Breast epithelium (tissue), 4 donors: Measurements from ENCODE around the gene KIF1C. TPM values are rescaled to one million over a fixed set of nuclear protein-coding genes. Genes with fewer than 3 reads are reported as not detected.

ENCODE experiments used
- DNase-seq, 2 donors: peaks; one replicate each; pipeline ENCODE4 v3.0.0-alpha.2; 2019; ENCODE audit warnings: low spot score in 2 of 2
- H3K27ac ChIP-seq, 2 donors: fragments of 200-600 bp; sonication (generic) in 1 of 2; one replicate each; pipeline ENCODE4 v1.5.1; 2016 to 2019; ENCODE audit warnings: mild to moderate bottlenecking in 1 of 2
- H3K27me3 ChIP-seq, 2 donors: fragments of 200-600 bp; sonication (generic) in 1 of 2; one replicate each; pipeline versions ENCODE4 v1.5.1 to v1.6.0; 2017 to 2019; ENCODE audit warnings: control low read depth in 1 of 2, mild to moderate bottlenecking in 1 of 2
- H3K36me3 ChIP-seq: fragments of 200-600 bp; one replicate; pipeline ENCODE4 v1.5.1; 2019
- H3K4me1 ChIP-seq, 2 donors: fragments of 200-600 bp; sonication (generic); one replicate each; pipeline ENCODE4 v1.5.1; 2016 to 2019; ENCODE audit warnings: control low read depth in 1 of 2
- H3K4me3 ChIP-seq, 3 donors: fragments of 200-600 bp; sonication (generic); 1 replicate in 2 of 3; 2 replicates in 1 of 3; pipeline ENCODE4 v1.5.1; 2016 to 2019; ENCODE audit warnings: mild to moderate bottlenecking in 3 of 3, moderate library complexity in 2 of 3
- H3K9me3 ChIP-seq, 2 donors: fragments of 200-600 bp; sonication (generic) in 1 of 2; one replicate each; pipeline ENCODE4 v1.5.1; 2016 to 2019; ENCODE audit warnings: control low read depth in 1 of 2
- POLR2A ChIP-seq: fragments of 450-650 bp; IDR thresholded peaks from one replicate; pipeline ENCODE4 v1.6.1; 2016; ENCODE audit warnings: antibody characterized with exemption, mild to moderate bottlenecking, moderate library complexity
- POLR2AphosphoS5 ChIP-seq, 3 donors: sonication (generic); formaldehyde crosslinking; IDR thresholded peaks; one replicate each; pipeline ENCODE4 v1.6.1; 2017; ENCODE audit warnings: antibody characterized with exemption in 3 of 3
- intact Hi-C: fragments of 100-400 bp; cut with DNase I; formaldehyde crosslinking; loops from one replicate; pipeline ENCODE4 v1.15.1; 2023; ENCODE audit warnings: low total_unique reads
- total RNA-seq, 3 donors: library from RNA; depleted of rRNA; stranded (reverse); fragments of >200 nt; gene quantifications; one replicate each; pipeline ENCODE4 v1.1.0, GENCODE V29; 2016
- TF ChIP-seq, protein P1 (sequence below), 3 donors: fragments of 450-650 bp; IDR thresholded peaks; one replicate each; pipeline ENCODE4 v1.5.1; 2016 to 2017; ENCODE audit warnings: antibody characterized with exemption in 3 of 3, mild to moderate bottlenecking in 3 of 3, moderate library complexity in 3 of 3

The KIF1C gene
- total RNA-seq = 10 to 100 TPM; 37.5 to 88.5 (median 50.5) TPM

DNA sequence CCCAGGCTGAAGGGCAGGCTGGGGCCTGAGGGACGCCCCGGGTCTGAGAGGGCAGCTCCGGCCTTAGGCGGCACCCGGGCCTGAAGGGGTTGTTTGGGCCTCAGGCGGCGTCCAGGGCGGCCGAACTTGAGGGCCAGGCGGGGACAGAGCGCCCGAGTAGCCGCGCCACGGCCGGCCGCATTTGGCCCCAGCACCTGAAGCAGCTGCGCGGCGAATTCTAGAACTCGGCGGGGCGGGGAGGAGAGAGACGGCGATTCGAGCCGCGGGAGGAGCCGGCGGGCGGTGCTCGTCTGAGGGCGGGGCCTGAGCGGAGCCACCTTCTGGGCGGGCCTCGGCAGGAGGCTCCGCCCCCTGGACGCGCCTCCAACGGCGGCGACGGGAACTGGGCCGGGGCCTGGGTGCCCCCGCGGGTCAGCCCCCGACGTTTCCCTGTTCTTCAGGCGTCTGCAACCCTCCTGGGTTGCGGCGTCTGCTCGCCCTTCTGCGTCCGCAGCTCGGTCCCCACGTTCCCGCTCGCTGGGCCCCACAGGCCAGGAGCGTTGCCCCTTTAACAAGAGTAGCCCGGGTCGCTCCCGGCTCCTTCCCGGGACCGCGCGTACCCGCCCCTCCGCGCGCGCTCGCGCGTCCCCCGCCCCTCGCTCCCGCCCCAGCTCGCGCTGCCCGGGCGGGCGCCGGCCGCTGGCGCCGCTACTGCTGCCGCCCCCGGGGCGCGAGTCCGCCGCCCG, at the start of gene KIF1C, which contains the start of gene INCA1:
TSS of gene KIF1C (plus strand) at position 649 of the 725 bp plus-strand sequence. CDS start 2,297 bp downstream, outside the sequence.
TSS of gene INCA1 (minus strand) at position 221 of the 725 bp plus-strand sequence. CDS start 3,085 bp downstream, outside the sequence.
- TF ChIP-seq, protein P1, sequence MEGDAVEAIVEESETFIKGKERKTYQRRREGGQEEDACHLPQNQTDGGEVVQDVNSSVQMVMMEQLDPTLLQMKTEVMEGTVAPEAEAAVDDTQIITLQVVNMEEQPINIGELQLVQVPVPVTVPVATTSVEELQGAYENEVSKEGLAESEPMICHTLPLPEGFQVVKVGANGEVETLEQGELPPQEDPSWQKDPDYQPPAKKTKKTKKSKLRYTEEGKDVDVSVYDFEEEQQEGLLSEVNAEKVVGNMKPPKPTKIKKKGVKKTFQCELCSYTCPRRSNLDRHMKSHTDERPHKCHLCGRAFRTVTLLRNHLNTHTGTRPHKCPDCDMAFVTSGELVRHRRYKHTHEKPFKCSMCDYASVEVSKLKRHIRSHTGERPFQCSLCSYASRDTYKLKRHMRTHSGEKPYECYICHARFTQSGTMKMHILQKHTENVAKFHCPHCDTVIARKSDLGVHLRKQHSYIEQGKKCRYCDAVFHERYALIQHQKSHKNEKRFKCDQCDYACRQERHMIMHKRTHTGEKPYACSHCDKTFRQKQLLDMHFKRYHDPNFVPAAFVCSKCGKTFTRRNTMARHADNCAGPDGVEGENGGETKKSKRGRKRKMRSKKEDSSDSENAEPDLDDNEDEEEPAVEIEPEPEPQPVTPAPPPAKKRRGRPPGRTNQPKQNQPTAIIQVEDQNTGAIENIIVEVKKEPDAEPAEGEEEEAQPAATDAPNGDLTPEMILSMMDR (IDR thresholded peaks at IDR 0.05) = peak in 2 of 3 donors; percentile 27 to 36
- peak; percentile 71 for TF ChIP-seq POLR2A
- peak in 1 of 3 donors; percentile 61 for TF ChIP-seq POLR2AphosphoS5 (IDR thresholded peaks at IDR 0.05)
- H3K27ac ChIP-seq = peak within 1 kb of the TSS; percentile 94
- H3K4me3 ChIP-seq = peak within 1 kb of the TSS; percentile 78 to 93 (median 88)
- no peaks in the 10 kb centered on the region for H3K27me3 ChIP-seq
- intact Hi-C loops = no loop called here
- H3K9me3 ChIP-seq = no peaks in the 10 kb centered on the region
- peaks cover 9 to 12% of the 10 kb centered on the region in 2 donors for H3K4me1 ChIP-seq
- peak; percentile 85 to 93 for DNase-seq
- H3K36me3 ChIP-seq = no peaks in the 10 kb centered on the region

DNA sequence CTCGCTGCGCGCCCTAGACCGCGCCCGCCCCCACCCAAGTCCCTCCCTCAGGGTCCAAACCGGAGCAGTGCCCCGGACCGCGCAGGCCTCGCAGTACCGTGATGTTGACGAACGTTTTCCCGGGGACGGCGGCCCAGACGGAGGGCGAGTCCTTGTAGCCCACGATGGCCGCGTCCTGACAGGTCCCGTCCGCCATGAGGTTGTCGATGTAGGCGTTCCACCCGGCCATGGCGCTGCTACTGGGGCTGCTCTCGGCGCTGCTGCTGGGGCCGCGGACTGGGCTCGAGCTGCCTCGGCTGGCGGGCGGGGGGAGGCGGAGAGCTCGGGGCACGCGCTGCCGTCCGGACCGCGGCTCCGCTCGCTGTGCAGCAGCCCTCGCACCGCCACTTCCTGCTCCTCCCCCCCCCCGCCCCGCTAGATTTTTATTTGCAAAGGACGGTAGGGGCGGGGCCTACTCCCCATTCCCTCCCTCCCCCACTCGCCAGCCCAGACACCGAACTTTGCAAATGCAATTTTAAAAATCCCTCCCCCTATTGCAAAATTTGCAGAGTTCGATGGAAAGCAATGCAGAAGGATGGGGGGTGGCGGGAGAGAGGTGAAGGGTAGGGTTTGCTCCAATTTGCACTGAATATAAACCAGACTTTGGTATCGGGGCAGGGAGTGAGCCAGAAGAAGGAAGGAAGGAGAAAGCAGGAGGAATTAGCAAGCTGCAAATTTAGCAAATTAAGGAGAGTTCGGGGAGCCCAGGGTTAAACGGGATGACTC, 49.4 kb upstream of the KIF1C start, which contains the start of gene PFN1:
TSS of gene PFN1 (minus strand) at position 365 of the 765 bp plus-strand sequence. CDS start at position 229, 136 bp downstream.
- H3K27me3 ChIP-seq = no peaks in the 10 kb centered on the region
- peak; percentile 87 to 92 for DNase-seq
- peaks cover 8 to 29% of the 10 kb centered on the region in 2 donors for H3K4me1 ChIP-seq
- H3K9me3 ChIP-seq = no peaks in the 10 kb centered on the region
- H3K4me3 ChIP-seq = peak within 1 kb of the TSS; percentile 98 to 100 (median 99)
- intact Hi-C loops = loop anchor here (2.0 kb wide), 1 partner anchor 20 kb away; no protein-coding TSS in a partner anchor
- H3K36me3 ChIP-seq = no peaks in the 10 kb centered on the region
- H3K27ac ChIP-seq = peak within 1 kb of the TSS; percentile 97 to 99
- TF ChIP-seq POLR2AphosphoS5 (IDR thresholded peaks at IDR 0.05) (peak in 2 of 3 donors; percentile 66 to 85), POLR2A (no peak)

DNA sequence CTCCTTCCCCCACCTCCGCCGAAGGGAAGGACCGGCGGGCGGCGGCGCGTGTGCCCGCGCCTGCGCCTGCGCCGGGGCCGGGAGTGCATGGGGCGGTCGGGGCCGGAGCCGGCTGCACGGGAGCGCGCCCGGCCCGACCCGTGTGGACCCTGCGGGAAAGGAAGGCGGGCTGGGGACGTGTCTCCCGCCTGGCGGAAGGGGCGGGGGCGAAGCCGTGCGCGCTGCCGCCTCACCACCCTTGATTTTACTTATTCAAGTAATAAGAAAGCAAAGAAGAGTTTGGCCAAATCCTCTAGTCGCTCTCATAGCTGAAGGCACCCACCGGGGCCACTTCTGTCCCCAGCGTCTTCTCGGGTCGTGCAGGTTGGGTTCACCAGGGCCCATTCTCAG, 48.8 kb upstream of the KIF1C start:
- TF ChIP-seq POLR2AphosphoS5 (IDR thresholded peaks at IDR 0.05) (peak in 1 of 3 donors; percentile 14), POLR2A (no peak)
- Histone ChIP-seq H3K36me3 (no peaks in the 10 kb centered on the region), H3K4me3 (peak overlapping the region; percentile 98 to 100 (median 99)), H3K27ac (peak overlapping the region; percentile 97 to 99), H3K27me3 (no peaks in the 10 kb centered on the region), H3K9me3 (no peaks in the 10 kb centered on the region), H3K4me1 (peaks cover 8 to 29% of the 10 kb centered on the region in 2 donors)
- DNase-seq = peak; percentile 70 to 80
- intact Hi-C loops = loop anchor here (2.0 kb wide), 1 partner anchor 20 kb away; no protein-coding TSS in a partner anchor

DNA sequence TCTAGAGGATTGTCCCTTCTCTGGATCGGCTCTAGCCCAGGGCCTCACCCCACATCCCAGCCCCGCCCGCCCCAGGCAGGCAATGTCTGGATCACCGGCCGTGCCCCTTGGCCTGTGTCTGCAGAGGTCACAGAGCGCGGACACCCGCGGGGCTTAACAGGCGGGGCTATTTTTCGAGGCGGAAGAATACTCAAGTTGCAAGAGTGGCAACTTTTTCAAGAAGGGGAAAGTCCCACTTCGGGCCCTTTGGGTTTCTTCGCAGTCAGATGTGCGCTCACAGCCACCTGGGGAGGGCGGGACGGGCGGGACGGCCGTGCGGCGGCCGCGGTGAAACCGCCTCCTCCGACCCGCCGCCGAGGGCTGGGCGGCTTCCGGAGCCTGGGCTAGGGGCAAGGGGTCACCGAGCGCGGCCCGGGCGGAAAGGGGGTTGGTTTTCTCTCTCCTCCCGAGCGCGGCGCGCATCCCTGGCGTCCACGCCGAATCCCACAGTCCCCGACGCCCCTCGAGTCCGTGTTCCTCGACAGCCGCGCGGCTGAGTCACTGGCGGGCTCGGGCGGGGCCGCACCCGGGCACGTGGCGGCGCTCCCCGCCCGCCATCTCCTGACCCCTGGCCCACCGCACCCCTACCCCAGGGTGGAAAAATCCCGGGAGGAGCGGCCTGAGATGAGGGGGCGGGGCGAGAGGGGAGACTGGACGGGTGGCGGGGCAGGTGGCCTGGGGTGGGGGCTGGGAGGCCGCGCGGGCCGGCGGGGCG, 48.3 kb upstream of the KIF1C start:
- H3K36me3 ChIP-seq = no peaks in the 10 kb centered on the region
- DNase-seq = peak; percentile 59 to 68
- intact Hi-C loops = loop anchor here (2.0 kb wide), 1 partner anchor 19 kb away; no protein-coding TSS in a partner anchor
- H3K4me1 ChIP-seq = peaks cover 8 to 29% of the 10 kb centered on the region in 2 donors
- no peaks in the 10 kb centered on the region for H3K9me3 ChIP-seq
- TF ChIP-seq POLR2A (no peak), POLR2AphosphoS5 (IDR thresholded peaks at IDR 0.05) (peak in 1 of 3 donors; percentile 13)
- H3K4me3 ChIP-seq = peak overlapping the region; percentile 98 to 100 (median 99)
- no peaks in the 10 kb centered on the region for H3K27me3 ChIP-seq
- peak overlapping the region; percentile 97 to 99 for H3K27ac ChIP-seq

DNA sequence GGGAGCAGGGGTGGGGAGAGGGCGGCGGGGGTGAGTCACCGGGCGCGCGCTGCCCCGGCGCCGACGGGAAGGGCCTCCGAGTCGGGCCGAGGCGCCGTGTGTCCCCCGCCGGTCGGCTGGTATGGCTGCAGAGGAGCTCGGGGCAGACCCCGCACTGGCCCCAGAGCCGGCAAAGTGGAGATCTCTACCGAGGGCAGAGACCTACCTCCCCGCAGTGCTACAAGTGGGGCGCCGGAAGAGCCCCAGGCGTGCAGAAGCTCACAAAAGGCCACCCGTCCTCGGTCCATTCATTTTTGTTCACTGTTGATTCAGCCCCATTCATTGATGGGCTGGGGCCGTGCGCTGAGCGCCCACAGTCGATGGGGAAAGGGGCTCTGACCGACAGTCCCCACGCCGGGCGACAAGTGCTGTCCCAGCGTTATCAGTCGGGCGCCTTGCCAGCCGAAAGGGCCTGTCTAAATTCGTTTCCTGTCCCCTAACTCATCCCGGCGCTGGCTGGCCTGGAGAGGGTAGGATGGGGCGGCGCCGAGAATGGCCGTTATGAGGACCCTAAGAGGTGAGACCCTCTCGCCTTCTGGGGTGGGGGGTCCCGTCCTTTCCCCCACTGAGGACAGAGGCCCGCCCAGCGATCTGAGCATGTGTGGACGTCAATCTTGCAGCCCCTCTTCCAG, 47.5 kb upstream of the KIF1C start:
- Histone ChIP-seq H3K27ac (peak overlapping the region; percentile 97 to 99), H3K36me3 (no peaks in the 10 kb centered on the region), H3K27me3 (no peaks in the 10 kb centered on the region), H3K9me3 (no peaks in the 10 kb centered on the region), H3K4me3 (peak overlapping the region; percentile 98 to 100 (median 99)), H3K4me1 (peaks cover 8 to 22% of the 10 kb centered on the region in 2 donors)
- intact Hi-C loops = no loop called here
- no peak for DNase-seq
- TF ChIP-seq, protein P1 (IDR thresholded peaks at IDR 0.05) = no peak
- TF ChIP-seq POLR2A = no peak
